Right lobe of liver (tissue), 6 donors: ENCODE measurements around the gene S100B. TPM values are rescaled to one million over a fixed set of nuclear protein-coding genes. Genes with fewer than 3 reads are reported as not detected.

ENCODE experiments used
- ATAC-seq, 4 donors: fragments of 200-7000 bp; cut with Tn5 transposase; one replicate each; pipeline ENCODE4 v1.9.1; 2020; ENCODE audit warnings: mild to moderate bottlenecking in 4 of 4, moderate library complexity in 4 of 4
- DNase-seq, 3 donors: peaks; one replicate each; pipeline ENCODE4 v3.0.0-alpha.2; 2020
- H3K27ac ChIP-seq, 3 donors: fragments of 200-600 bp; one replicate each; pipeline ENCODE4 v1.8.0; 2022
- H3K27me3 ChIP-seq, 2 donors: fragments of 200-600 bp; one replicate each; pipeline ENCODE4 v1.8.0; 2022
- H3K36me3 ChIP-seq, 4 donors: fragments of 200-600 bp; sonication (generic) in 1 of 4; one replicate each; pipeline versions ENCODE4 v1.5.1 to v1.8.0; 2017 to 2022; ENCODE audit warnings: control low read depth in 1 of 4
- H3K4me1 ChIP-seq, 4 donors: fragments of 200-600 bp; sonication (generic) in 1 of 4; one replicate each; pipeline versions ENCODE4 v1.5.1 to v1.8.0; 2017 to 2022; ENCODE audit warnings: control low read depth in 1 of 4
- H3K4me3 ChIP-seq, 3 donors: fragments of 200-600 bp; one replicate each; pipeline ENCODE4 v1.8.0; 2022
- H3K9me3 ChIP-seq, 4 donors: fragments of 200-600 bp; sonication (generic) in 1 of 4; one replicate each; pipeline versions ENCODE4 v1.5.1 to v1.8.0; 2017 to 2022; ENCODE audit warnings: control low read depth in 1 of 4
- POLR2A ChIP-seq: fragments of 450-650 bp; IDR thresholded peaks from one replicate; pipeline ENCODE4 v1.6.1; 2017; ENCODE audit warnings: antibody characterized with exemption, mild to moderate bottlenecking
- WGBS: methylation state at CpG from one replicate; pipeline ENCODE4 v1.1.6; 2018; ENCODE audit warnings: low coverage, low lambda C conversion rate; ENCODE audit not compliant: insufficient coverage; ENCODE audit errors: missing lambda C conversion rate; 5-methylcytosine and 5-hydroxymethylcytosine counted together
- intact Hi-C, 2 donors: fragments of 100-400 bp; cut with DNase I; formaldehyde crosslinking; loops; one replicate each; pipeline versions ENCODE4 v1.11.2 to v1.14.1; 2022
- total RNA-seq, 6 experiments: library from RNA; depleted of rRNA in 2 of 6; stranded (reverse); fragments of >200 nt in 2 of 6; fragmentation: NEBNext Ultra II Directional in 3 of 6; extraction: Animal tissue kit (Norgen Biotek cat#: 25700) in 3 of 6; gene quantifications; one replicate each; pipeline versions ENCODE4 v1.1.0 to v1.2.4, GENCODE V29; 2016 to 2023
- TF ChIP-seq, protein P1 (sequence below), 4 donors: fragments of 200-600 bp in 3 of 4; fragments of 450-650 bp in 1 of 4; IDR thresholded peaks; one replicate each; pipeline versions ENCODE4 v1.5.1 to v1.8.0; 2016 to 2022; ENCODE audit warnings: antibody characterized with exemption in 4 of 4, mild to moderate bottlenecking in 2 of 4
- donor health status: DM: no; HTN: yes; CAD: no.
- donor health status: DM: no; HTN: no; CAD: no.
- donor health status: DM: no; HTN: no; CAD: no.
- donor health status: DM: no; HTN: yes; CAD: no.
- donor health status: DM: no; HTN: yes; CAD: no.

Gene S100B
- total RNA-seq, 6 experiments from 2014 or later, result 0.49 to 0.78 (median 0.62) TPM; not detected in 3

DNA sequence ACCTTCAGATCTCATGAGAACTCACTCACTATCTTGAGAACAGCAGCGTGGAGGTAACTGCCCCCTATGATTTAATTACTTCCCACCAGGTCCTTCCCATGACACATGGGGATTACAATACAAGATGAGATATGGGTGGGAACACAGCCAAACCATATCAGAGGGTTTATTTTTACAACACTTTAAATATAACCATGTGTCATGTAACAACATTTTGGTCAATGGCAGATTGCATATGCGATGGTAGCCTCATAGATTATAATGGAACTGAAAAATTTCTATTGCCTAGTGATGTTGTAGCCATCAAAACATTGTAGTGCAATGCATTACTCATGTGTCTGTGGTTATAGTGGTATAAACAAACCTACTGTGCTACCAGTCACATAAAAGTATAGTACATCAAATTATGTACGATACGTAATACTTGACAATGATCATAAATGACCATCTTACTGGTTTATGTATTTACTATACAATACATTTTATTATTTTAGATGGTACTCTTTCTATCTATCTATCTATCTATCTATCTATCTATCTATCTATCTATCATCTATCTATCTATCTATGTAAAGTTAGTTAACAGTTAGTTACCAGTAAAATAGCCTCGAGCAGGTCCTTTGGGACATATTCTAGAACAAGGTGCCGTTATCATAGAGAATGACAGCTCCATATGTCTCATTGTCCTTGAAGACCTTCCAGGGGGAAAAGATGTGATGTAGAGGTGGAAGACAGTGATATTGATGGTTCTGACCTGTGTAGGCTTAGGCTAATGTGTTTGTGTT, 12.6 kb upstream of the S100B start:
- Histone ChIP-seq H3K27me3 (no peaks in the 10 kb centered on the region), H3K4me1 (no peaks in the 10 kb centered on the region), H3K4me3 (no peak overlapping the region), H3K36me3 (no peaks in the 10 kb centered on the region), H3K27ac (no peak overlapping the region), H3K9me3 (no peaks in the 10 kb centered on the region)
- ATAC-seq, result no peak
- WGBS, result 73% methylated on average over 6 of the region's 6 CpGs
- intact Hi-C loops, result no loop called here
- DNase-seq, result no peak
- TF ChIP-seq, protein P1, sequence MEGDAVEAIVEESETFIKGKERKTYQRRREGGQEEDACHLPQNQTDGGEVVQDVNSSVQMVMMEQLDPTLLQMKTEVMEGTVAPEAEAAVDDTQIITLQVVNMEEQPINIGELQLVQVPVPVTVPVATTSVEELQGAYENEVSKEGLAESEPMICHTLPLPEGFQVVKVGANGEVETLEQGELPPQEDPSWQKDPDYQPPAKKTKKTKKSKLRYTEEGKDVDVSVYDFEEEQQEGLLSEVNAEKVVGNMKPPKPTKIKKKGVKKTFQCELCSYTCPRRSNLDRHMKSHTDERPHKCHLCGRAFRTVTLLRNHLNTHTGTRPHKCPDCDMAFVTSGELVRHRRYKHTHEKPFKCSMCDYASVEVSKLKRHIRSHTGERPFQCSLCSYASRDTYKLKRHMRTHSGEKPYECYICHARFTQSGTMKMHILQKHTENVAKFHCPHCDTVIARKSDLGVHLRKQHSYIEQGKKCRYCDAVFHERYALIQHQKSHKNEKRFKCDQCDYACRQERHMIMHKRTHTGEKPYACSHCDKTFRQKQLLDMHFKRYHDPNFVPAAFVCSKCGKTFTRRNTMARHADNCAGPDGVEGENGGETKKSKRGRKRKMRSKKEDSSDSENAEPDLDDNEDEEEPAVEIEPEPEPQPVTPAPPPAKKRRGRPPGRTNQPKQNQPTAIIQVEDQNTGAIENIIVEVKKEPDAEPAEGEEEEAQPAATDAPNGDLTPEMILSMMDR (IDR thresholded peaks at IDR 0.05), result no peak
- TF ChIP-seq POLR2A, result no peak

DNA sequence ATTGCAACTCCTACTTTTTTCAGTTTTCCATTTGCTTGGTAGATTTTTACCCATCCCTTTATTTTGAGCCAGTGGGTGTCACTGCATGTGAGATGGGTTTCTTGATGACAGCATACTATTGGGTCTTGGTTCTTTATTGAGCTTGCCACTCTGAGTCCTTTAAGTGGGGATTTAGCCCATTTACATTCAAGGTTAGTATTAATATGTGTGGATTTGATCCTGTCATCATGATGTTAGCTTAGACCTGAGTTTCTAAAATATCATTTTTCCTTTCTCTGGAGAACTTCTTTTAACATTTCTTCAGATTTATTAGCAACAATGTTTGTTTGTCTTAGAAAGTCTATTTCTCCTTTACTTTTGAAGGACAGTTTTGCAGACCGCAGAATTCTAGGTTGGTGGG, 11.8 kb upstream of the S100B start:
- Histone ChIP-seq H3K27ac (no peak overlapping the region), H3K4me1 (no peaks in the 10 kb centered on the region), H3K27me3 (no peaks in the 10 kb centered on the region), H3K36me3 (no peaks in the 10 kb centered on the region), H3K4me3 (no peak overlapping the region), H3K9me3 (no peaks in the 10 kb centered on the region)
- 93% methylated on average over 1 of the region's 1 CpG for whole genome bisulfite sequencing
- ATAC-seq, result no peak
- intact Hi-C loops, result no loop called here
- no peak for DNase-seq
- TF ChIP-seq, protein P1 (IDR thresholded peaks at IDR 0.05), result no peak
- no peak for TF ChIP-seq POLR2A

DNA sequence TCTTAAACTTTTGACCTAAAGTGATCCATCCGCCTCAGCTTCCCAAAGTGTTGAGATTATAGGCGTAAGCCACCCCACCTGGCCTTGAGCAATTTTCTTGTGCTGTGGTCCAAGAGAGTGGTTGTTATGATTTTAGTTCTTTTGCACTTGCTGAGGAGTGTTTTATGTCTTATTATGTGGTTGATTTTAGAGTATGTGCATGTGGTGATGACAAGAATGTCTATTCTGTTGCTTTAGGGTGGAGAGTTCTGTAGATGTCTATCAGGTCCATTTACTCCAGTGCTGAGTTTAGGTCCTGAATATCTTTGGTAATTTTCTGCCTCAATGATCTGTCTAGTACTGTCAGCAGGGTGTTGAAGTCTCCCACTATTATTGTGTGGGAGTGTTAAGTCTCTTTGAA, 11.2 kb upstream of the S100B start:
- H3K36me3 ChIP-seq, result no peaks in the 10 kb centered on the region
- 88% methylated on average over 2 of the region's 2 CpGs for WGBS
- DNase-seq, result no peak
- H3K27ac ChIP-seq, result no peak overlapping the region
- no peak for ATAC-seq
- no peaks in the 10 kb centered on the region for H3K4me1 ChIP-seq
- H3K9me3 ChIP-seq, result no peaks in the 10 kb centered on the region
- TF ChIP-seq, protein P1 (IDR thresholded peaks at IDR 0.05), result no peak
- TF ChIP-seq POLR2A, result no peak
- no peak overlapping the region for H3K4me3 ChIP-seq
- no peaks in the 10 kb centered on the region for H3K27me3 ChIP-seq
- intact Hi-C loops, result no loop called here

DNA sequence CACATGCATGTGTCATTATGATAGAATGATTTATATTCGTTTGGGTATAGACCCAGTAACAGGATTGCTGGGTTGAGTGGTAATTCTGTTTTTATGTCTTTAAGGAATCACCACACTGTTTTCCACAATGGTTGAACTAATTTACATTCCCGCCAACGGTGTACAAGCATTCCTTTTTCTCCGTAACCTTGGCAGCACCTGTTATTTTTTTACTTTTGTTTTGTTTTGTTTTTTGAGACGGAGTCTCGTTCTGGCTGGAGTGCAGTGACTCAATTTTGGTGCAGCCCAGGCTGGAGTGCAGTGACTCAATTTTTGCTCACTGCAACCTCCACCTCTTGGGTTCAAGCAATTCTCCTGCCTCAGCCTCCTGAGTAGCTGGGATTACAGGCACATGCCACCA, 8.5 kb upstream of the S100B start:
- intact Hi-C loops, result no loop called here
- no peak for TF ChIP-seq POLR2A
- TF ChIP-seq, protein P1 (IDR thresholded peaks at IDR 0.05), result no peak
- DNase-seq (no peak), ATAC-seq (no peak)
- Histone ChIP-seq H3K27ac (no peak overlapping the region), H3K9me3 (no peaks in the 10 kb centered on the region), H3K36me3 (no peaks in the 10 kb centered on the region), H3K4me3 (no peak overlapping the region), H3K27me3 (no peaks in the 10 kb centered on the region), H3K4me1 (no peaks in the 10 kb centered on the region)
- WGBS, result 83% methylated on average over 6 of the region's 6 CpGs
